SU-DHL-6 (cell line): ENCODE data around the gene VSTM2A.

Experiments used
- EZH2phosphoT487 ChIP-seq: fragments of 200-600 bp; sonication (generic), shearing (Covaris generic); conservative IDR thresholded peaks from 2 replicates; pipeline ENCODE4 v1.6.1; 2018; ENCODE audit warnings: mild to moderate bottlenecking, antibody characterized with exemption, low read length, moderate library complexity, mixed read lengths
- TF ChIP-seq, protein P1 (sequence below): fragments of 200-600 bp; sonication (generic); IDR thresholded peaks from one replicate; pipeline ENCODE4 v1.5.1; 2017; ENCODE audit warnings: antibody characterized with exemption, mild to moderate bottlenecking, low read length, moderate library complexity; ENCODE audit not compliant: insufficient read depth, poor library complexity, severe bottlenecking

DNA sequence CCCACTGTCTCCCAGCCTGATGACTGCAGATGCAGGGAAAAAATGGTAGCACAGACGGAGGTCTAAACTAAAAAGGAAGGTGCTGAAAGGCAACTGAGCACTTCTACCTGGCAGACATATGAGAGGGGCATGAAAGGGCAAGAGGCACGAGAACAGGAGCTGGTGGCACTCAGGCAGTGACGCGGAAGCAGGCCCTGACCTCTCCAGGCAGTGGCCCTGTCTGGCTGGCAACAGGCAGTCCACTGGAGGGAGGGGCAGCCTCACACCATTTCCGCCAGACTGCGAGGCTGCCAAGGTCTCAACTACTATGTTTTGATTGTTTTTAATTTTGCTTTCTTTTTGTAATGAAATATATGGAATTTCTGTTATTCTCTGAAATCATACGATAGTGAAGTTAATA, 23.3 kb downstream of the VSTM2A start:
- TF ChIP-seq EZH2phosphoT487: no peak
- TF ChIP-seq, protein P1, sequence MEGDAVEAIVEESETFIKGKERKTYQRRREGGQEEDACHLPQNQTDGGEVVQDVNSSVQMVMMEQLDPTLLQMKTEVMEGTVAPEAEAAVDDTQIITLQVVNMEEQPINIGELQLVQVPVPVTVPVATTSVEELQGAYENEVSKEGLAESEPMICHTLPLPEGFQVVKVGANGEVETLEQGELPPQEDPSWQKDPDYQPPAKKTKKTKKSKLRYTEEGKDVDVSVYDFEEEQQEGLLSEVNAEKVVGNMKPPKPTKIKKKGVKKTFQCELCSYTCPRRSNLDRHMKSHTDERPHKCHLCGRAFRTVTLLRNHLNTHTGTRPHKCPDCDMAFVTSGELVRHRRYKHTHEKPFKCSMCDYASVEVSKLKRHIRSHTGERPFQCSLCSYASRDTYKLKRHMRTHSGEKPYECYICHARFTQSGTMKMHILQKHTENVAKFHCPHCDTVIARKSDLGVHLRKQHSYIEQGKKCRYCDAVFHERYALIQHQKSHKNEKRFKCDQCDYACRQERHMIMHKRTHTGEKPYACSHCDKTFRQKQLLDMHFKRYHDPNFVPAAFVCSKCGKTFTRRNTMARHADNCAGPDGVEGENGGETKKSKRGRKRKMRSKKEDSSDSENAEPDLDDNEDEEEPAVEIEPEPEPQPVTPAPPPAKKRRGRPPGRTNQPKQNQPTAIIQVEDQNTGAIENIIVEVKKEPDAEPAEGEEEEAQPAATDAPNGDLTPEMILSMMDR: no peak
